Right lobe of liver (tissue), 6 donors: ENCODE results near the gene POU3F1. TPM values are rescaled to one million over a fixed set of nuclear protein-coding genes. Genes with fewer than 3 reads are reported as not detected.

Experiments
- ATAC-seq, 4 donors: fragments of 200-7000 bp; cut with Tn5 transposase; one replicate each; pipeline ENCODE4 v1.9.1; 2020; ENCODE audit warnings: mild to moderate bottlenecking in 4 of 4, moderate library complexity in 4 of 4
- DNase-seq, 3 donors: peaks; one replicate each; pipeline ENCODE4 v3.0.0-alpha.2; 2020
- H3K27ac ChIP-seq, 3 donors: fragments of 200-600 bp; one replicate each; pipeline ENCODE4 v1.8.0; 2022
- H3K27me3 ChIP-seq, 2 donors: fragments of 200-600 bp; one replicate each; pipeline ENCODE4 v1.8.0; 2022
- H3K36me3 ChIP-seq, 4 donors: fragments of 200-600 bp; sonication (generic) in 1 of 4; one replicate each; pipeline versions ENCODE4 v1.5.1 to v1.8.0; 2017 to 2022; ENCODE audit warnings: control low read depth in 1 of 4
- H3K4me1 ChIP-seq, 4 donors: fragments of 200-600 bp; sonication (generic) in 1 of 4; one replicate each; pipeline versions ENCODE4 v1.5.1 to v1.8.0; 2017 to 2022; ENCODE audit warnings: control low read depth in 1 of 4
- H3K4me3 ChIP-seq, 3 donors: fragments of 200-600 bp; one replicate each; pipeline ENCODE4 v1.8.0; 2022
- H3K9me3 ChIP-seq, 4 donors: fragments of 200-600 bp; sonication (generic) in 1 of 4; one replicate each; pipeline versions ENCODE4 v1.5.1 to v1.8.0; 2017 to 2022; ENCODE audit warnings: control low read depth in 1 of 4
- POLR2A ChIP-seq: fragments of 450-650 bp; IDR thresholded peaks from one replicate; pipeline ENCODE4 v1.6.1; 2017; ENCODE audit warnings: antibody characterized with exemption, mild to moderate bottlenecking
- WGBS: methylation state at CpG from one replicate; pipeline ENCODE4 v1.1.6; 2018; ENCODE audit warnings: low coverage, low lambda C conversion rate; ENCODE audit not compliant: insufficient coverage; ENCODE audit errors: missing lambda C conversion rate; 5-methylcytosine and 5-hydroxymethylcytosine counted together
- intact Hi-C, 2 donors: fragments of 100-400 bp; cut with DNase I; formaldehyde crosslinking; loops; one replicate each; pipeline versions ENCODE4 v1.11.2 to v1.14.1; 2022
- total RNA-seq, 6 experiments: library from RNA; depleted of rRNA in 2 of 6; stranded (reverse); fragments of >200 nt in 2 of 6; fragmentation: NEBNext Ultra II Directional in 3 of 6; extraction: Animal tissue kit (Norgen Biotek cat#: 25700) in 3 of 6; gene quantifications; one replicate each; pipeline versions ENCODE4 v1.1.0 to v1.2.4, GENCODE V29; 2016 to 2023
- TF ChIP-seq, protein P1 (sequence below), 4 donors: fragments of 200-600 bp in 3 of 4; fragments of 450-650 bp in 1 of 4; IDR thresholded peaks; one replicate each; pipeline versions ENCODE4 v1.5.1 to v1.8.0; 2016 to 2022; ENCODE audit warnings: antibody characterized with exemption in 4 of 4, mild to moderate bottlenecking in 2 of 4
- donor health status: DM: no; HTN: yes; CAD: no.
- donor health status: DM: no; HTN: no; CAD: no.
- donor health status: DM: no; HTN: no; CAD: no.
- donor health status: DM: no; HTN: yes; CAD: no.
- donor health status: DM: no; HTN: yes; CAD: no.

POU3F1 gene
- total RNA-seq, 6 experiments from 2014 or later = 0.09 TPM; not detected in 5

DNA sequence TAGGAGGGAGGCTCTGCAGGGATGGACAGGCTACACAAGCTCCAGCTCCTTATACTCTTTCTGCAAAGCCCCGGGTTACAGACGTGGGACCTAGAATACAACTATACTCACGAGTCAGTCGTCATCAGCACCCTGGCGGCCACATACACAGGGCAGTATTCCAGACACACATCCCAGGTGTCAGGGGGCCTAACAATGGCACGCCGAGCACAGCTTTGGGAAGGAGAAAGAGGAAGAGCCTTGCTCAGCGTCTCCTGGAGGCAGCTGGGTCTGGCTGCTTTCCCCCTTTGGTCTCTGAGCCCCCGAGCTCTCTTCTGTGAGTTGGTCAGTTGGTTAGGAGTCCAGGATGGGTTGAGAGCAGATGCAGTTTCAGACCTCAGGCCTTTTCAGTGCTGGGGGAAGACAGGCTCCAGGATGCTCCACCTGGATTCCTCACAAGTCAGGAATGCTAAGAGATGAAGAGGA is 4.5 kb upstream of the POU3F1 start:
- no peak overlapping the region for H3K27ac ChIP-seq
- H3K36me3 ChIP-seq = no peaks in the 10 kb centered on the region
- no peaks in the 10 kb centered on the region for H3K4me1 ChIP-seq
- ATAC-seq = no peak
- intact Hi-C loops = no loop called here
- WGBS = 87% methylated on average over 6 of the region's 9 CpGs
- no peaks in the 10 kb centered on the region for H3K27me3 ChIP-seq
- no peak for DNase-seq
- TF ChIP-seq POLR2A = no peak
- TF ChIP-seq, protein P1, sequence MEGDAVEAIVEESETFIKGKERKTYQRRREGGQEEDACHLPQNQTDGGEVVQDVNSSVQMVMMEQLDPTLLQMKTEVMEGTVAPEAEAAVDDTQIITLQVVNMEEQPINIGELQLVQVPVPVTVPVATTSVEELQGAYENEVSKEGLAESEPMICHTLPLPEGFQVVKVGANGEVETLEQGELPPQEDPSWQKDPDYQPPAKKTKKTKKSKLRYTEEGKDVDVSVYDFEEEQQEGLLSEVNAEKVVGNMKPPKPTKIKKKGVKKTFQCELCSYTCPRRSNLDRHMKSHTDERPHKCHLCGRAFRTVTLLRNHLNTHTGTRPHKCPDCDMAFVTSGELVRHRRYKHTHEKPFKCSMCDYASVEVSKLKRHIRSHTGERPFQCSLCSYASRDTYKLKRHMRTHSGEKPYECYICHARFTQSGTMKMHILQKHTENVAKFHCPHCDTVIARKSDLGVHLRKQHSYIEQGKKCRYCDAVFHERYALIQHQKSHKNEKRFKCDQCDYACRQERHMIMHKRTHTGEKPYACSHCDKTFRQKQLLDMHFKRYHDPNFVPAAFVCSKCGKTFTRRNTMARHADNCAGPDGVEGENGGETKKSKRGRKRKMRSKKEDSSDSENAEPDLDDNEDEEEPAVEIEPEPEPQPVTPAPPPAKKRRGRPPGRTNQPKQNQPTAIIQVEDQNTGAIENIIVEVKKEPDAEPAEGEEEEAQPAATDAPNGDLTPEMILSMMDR (IDR thresholded peaks at IDR 0.05) = no peak
- H3K4me3 ChIP-seq = no peak overlapping the region
- H3K9me3 ChIP-seq = no peaks in the 10 kb centered on the region

DNA sequence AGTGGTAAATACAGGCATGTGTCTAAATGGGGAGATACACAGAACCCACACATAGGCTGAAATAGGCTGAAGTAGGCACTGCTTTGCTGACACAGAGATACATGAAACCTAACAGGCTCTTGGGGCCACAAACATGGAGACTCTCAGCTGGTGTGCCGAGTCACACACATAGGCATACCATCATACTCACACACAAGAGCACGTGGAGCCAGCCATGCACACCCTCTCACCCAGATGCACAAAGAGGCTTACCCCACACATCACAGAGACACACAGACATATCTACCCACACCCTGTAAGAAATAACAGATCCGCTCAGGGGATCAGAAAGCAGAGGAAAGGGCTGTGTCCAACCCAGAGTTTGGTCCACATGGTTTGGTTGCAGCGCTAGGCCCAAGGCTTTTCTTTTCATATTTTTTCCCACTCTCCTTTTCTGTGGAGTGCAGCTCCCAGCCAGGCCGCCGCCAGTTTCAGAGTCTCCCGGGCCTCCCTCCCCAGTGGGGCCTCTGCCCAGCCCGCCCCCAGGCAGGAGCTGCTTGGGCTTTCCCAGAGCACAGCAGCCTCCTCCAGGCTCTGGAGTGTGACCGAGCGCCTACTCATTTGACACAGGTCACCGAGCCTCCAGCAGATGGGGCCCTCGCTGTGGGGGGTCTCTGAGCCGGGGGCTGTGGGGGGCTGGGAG is 3.9 kb upstream of the POU3F1 start:
- Histone ChIP-seq H3K9me3 (no peaks in the 10 kb centered on the region), H3K27me3 (no peaks in the 10 kb centered on the region), H3K36me3 (no peaks in the 10 kb centered on the region), H3K27ac (no peak overlapping the region), H3K4me1 (no peaks in the 10 kb centered on the region), H3K4me3 (no peak overlapping the region)
- no peak for TF ChIP-seq POLR2A
- TF ChIP-seq, protein P1 (IDR thresholded peaks at IDR 0.05) = no peak
- no peak for DNase-seq
- intact Hi-C loops = no loop called here
- no peak for ATAC-seq
- 59% methylated on average over 6 of the region's 13 CpGs for WGBS

DNA sequence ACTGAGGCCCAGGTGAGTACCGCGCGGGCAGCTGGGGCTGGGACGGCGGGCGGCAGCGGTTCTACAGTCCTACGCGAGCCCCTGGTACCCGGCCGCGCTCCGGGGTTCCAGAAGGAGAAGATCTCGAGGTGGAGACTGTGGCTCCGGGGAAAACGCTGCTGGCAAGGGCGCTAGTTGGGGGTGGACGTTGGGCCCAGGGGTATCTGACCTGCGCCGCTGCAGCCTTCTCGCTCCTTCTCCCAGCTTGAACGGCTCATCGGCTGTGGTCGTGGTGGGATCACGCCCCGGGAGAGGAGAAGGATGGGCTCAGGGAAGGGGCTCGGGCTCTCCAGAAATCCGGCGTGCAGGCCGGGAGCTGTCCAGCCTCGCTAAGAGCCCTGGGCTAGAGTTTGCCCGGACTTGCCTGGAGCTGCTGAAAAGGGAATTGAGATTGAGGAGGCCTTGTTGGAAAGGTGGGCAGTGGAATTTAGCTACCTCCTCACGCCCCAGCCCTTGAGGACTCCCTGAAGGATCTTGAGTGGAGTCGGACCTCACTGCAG is 1.1 kb upstream of the POU3F1 start:
- intact Hi-C loops = loop anchor here in 1 of 2 donors (10.0 kb wide), 1 partner anchor 97 kb away; no protein-coding TSS in a partner anchor
- Histone ChIP-seq H3K36me3 (no peaks in the 10 kb centered on the region), H3K27ac (no peak overlapping the region), H3K27me3 (peaks cover 10 to 17% of the 10 kb centered on the region in 2 donors), H3K4me1 (peaks cover 0 to 7% (median 3%) of the 10 kb centered on the region in 4 donors), H3K9me3 (no peaks in the 10 kb centered on the region), H3K4me3 (peak overlapping the region; percentile 32 to 54 (median 49))
- no peak for TF ChIP-seq POLR2A
- TF ChIP-seq, protein P1 (IDR thresholded peaks at IDR 0.05) = no peak
- ATAC-seq = no peak
- 7% methylated on average over 3 of the region's 34 CpGs for WGBS
- DNase-seq = no peak

DNA sequence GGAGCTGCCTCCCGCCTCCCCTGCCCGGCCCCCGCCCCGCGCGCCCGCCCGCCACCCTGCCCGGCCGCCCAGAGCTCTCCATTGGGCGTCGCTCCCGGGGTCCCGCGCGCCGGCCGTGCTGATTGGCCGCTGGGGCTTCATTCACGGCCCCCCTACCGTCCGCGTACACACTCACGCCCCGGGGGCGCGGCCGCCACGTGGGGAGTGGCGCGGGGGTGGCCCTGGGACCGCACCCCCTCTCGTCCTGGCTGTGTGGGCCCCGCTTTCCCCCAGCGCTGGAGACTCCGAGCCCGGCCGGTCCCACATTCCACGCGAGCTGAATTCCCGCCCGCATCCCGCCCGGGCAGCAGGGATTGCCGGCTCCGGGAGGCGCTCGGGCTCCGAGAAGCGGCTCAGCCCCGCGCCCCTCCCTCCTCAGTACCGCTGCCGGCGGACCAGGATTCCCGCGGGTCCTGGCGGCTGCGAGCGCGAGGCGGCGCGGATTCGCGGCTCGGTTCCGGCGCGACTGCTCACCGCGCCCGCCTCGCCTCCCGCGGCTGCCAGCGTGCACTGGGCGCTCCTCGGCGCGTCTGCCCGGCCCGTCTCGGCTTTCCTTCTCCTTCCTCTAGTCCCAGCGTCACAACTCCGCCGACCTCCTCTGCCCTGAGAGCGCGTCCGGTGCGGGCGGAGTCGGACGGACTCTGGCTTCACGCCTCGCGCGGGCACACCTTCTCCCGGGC is 450 bp upstream of the POU3F1 start:
- TF ChIP-seq POLR2A = no peak
- TF ChIP-seq, protein P1 (IDR thresholded peaks at IDR 0.05) = no peak
- intact Hi-C loops = loop anchor here in 1 of 2 donors (10.0 kb wide), 1 partner anchor 98 kb away; no protein-coding TSS in a partner anchor

More for the DNA sequence above, 450 bp upstream of the POU3F1 start:
- WGBS = 0% methylated on average over 6 of the region's 99 CpGs
- H3K4me1 ChIP-seq = peaks cover 0 to 7% (median 3%) of the 10 kb centered on the region in 4 donors
- peaks cover 10 to 17% of the 10 kb centered on the region in 2 donors for H3K27me3 ChIP-seq
- H3K27ac ChIP-seq = no peak overlapping the region
- ATAC-seq (peak; percentile 90 to 92 (median 91)), DNase-seq (peak; percentile 76 to 90 (median 87))
- H3K4me3 ChIP-seq = peak overlapping the region; percentile 32 to 54 (median 49)
- H3K9me3 ChIP-seq = no peaks in the 10 kb centered on the region
- H3K36me3 ChIP-seq = no peaks in the 10 kb centered on the region
